GM20000 (cell line): Measurements from ENCODE around the gene TAF11L10.
"Not testable (repeated sequence)": the region's sequence is repeated elsewhere in the genome, so short reads cannot be mapped to it uniquely, and the experiment has no call there.

Experiments used
- DNase-seq: peaks from one replicate; pipeline ENCODE4 v3.0.0; 2012; ENCODE audit warnings: low spot score
- TF ChIP-seq, protein P1 (sequence below): IDR thresholded peaks from 2 replicates; pipeline ENCODE4 v1.5.1; 2012; ENCODE audit warnings: mild to moderate bottlenecking, control low read depth; ENCODE audit errors: extremely low read depth, missing control alignments

The TAF11L10 gene

DNA sequence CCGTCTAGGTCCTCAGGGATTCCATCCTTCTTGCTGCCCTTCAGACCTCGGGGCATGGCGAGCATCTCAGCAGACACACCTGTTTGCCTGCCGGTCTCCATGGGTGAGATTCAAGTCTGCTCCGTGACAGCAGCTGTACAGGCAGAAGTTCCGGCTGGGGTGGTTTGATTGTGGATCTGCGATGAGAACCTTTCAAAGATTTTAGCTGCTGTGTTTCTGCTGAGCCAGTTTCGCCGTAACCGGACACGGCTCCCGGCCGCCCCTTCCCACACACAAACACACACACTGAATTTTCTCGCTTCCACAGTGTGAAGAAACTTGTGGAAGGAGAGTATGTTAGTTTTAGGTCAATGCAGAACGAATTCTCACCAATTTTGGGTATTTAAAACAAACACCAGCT lies at the start of gene TAF11L10:
Gene TAF11L10, minus strand, starts transcription at position 101 of the 400 bp plus-strand sequence.
- not testable (repeated sequence) for DNase-seq

DNA sequence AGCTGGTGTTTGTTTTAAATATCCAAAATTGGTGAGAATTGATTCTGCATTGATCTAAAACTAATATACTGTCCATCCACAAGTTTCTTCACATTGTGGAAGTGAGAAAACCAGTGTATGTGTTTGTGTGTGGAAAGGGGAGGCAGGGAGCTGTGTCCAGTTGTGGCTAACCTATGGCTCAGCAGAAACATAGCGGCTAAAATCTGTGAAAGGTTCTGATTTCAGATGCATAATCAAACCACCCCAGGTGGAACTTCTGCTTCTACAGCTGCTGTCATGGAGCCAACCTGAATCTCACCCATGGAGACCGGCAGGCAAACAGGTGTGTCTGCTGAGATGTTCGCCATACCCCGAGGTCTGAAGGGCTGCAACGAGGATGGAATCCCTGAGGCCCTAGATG lies 36.5 kb upstream of the TAF11L10 start, which contains the start of gene TAF11L14:
Gene TAF11L14, plus strand, starts transcription at position 301 of the 400 bp plus-strand sequence.
- TF ChIP-seq, protein P1, sequence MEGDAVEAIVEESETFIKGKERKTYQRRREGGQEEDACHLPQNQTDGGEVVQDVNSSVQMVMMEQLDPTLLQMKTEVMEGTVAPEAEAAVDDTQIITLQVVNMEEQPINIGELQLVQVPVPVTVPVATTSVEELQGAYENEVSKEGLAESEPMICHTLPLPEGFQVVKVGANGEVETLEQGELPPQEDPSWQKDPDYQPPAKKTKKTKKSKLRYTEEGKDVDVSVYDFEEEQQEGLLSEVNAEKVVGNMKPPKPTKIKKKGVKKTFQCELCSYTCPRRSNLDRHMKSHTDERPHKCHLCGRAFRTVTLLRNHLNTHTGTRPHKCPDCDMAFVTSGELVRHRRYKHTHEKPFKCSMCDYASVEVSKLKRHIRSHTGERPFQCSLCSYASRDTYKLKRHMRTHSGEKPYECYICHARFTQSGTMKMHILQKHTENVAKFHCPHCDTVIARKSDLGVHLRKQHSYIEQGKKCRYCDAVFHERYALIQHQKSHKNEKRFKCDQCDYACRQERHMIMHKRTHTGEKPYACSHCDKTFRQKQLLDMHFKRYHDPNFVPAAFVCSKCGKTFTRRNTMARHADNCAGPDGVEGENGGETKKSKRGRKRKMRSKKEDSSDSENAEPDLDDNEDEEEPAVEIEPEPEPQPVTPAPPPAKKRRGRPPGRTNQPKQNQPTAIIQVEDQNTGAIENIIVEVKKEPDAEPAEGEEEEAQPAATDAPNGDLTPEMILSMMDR = no peak
- no peak for DNase-seq

DNA sequence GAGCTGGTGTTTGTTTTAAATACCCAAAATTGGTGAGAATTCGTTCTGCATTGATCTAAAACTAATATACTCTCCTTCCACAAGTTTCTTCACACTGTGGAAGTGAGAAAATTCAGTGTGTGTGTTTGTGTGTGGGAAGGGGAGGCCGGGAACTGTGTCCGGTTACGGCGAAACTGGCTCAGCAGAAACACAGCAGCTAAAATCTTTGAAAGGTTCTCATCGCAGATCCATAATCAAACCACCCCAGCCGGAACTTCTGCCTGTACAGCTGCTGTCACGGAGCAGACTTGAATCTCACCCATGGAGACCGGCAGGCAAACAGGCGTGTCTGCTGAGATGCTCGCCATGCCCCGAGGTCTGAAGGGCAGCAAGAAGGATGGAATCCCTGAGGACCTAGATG lies 34.2 kb upstream of the TAF11L10 start, which contains the start of gene TAF11L13:
Gene TAF11L13, plus strand, starts transcription at position 301 of the 400 bp plus-strand sequence.
- not testable (repeated sequence) for DNase-seq

DNA sequence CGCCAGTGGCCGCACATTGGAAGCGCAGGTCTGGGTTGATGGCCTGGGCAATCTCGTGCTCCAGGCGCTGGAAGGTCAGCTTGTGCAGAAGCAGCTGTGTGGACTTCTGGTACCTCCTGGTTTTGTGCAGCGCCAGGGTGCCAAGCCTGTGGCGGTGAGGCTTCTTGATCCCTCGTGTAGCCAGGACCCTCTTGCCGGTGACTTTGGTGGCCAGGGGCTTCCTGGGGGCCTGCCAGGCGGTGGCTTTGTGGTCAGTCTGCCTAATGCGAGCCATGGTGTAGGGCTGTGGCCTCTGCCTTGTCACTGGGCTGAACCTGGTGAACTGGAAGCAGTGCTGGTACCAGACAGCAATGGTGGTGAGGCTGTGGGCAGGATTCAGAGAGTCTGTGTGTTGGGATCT lies 28.1 kb upstream of the TAF11L10 start:
- TF ChIP-seq, protein P1 = no peak
- no peak for DNase-seq

DNA sequence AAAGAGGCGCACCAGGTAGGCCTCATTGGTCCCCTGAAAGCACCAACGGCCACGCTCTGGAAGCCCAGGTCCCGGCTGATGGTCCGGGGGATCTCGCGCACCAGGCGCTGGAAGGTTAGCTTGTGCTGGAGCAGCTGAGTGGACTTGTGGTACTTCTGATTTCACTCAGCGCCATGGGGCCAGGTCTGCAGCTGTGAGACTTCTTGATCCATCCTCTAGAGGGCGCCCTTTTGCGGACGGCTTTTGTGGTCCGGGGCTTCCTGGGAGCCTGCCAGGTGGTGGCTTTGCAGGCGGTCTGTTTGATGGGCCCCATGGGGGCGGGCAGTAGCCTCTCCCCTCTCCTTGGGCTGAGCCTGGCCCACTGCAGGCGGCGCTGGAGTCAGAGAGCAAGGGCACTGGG lies 23.0 kb upstream of the TAF11L10 start:
- DNase-seq = no peak
- TF ChIP-seq, protein P1 = no peak

DNA sequence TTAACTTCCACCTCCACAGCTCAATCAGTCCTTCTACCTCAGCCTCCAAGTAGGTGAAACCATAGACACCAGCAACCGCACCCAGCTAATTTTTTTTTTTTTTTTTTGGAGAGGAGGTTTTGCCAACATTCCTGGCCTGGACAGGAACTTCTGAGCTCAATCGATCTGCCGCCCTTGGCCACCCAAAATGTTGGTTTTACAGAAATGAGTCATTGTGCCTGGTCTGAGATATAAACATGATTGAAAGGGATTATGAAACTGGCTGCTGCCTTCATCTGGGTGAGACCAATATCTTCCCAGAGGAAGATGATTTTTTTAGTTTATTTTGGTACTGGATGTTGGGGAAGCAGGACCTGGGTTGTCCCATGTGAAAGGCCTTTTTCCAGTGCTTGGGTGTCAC lies 21.7 kb upstream of the TAF11L10 start:
- DNase-seq = no peak
- TF ChIP-seq, protein P1 = no peak

DNA sequence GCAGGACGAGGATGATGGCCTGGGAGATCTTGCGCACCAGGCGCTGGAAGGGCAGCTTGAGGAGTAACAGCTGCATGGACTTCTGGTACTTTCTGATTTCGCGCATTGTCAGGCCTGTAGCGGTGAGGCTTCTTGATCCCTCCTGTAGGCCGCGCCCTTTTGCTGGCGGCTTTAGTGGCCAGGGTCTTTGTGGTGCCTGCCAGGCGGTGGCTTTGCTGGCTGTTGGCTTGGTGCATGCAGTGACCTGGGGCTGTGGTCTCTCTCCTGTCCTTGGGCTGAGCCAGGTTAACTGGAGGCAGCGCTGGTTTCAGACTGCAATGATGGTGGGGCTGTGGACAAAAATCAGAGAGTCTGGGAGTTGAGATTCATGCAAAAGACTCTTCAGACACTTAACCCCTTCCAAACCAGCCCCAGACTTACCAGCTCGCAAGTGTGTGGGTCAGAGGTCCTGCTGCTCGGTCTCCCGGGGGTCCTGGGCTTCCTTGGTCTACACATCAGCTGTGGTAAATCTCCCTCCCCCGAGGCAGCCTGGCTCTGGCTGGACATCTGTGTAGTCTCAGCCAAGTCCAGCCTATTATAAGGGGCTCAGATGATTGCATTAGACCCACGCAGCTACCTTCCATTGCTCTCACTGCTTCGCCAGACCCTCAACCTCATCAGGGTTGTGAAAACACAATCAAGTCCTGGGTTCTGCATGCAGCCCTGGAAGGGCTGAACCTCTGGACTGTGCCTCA lies 17.4 kb upstream of the TAF11L10 start:
- DNase-seq = no peak
- TF ChIP-seq, protein P1 = no peak

DNA sequence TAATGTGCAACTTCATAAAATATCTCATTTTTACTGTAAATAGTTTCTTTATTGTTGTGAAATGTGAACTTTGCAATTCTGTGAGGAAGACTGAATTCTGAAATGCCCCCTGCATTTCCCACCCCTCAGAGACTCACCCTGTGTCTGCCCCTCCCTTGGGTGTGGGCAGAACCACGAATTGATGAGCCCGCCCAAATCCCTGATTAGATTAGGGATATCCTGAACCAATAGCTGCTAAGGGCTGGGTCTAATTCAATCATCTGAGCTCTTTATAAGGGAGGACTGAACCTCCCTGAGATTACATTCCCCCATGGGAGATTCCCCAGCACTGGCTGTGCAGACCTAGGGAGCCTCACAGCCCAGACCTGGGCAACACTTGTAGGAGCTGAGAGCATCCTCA lies 12.5 kb upstream of the TAF11L10 start, which contains the start of gene TAF11L12:
Gene TAF11L12, plus strand, starts transcription at position 301 of the 400 bp plus-strand sequence.
- not testable (repeated sequence) for DNase-seq

DNA sequence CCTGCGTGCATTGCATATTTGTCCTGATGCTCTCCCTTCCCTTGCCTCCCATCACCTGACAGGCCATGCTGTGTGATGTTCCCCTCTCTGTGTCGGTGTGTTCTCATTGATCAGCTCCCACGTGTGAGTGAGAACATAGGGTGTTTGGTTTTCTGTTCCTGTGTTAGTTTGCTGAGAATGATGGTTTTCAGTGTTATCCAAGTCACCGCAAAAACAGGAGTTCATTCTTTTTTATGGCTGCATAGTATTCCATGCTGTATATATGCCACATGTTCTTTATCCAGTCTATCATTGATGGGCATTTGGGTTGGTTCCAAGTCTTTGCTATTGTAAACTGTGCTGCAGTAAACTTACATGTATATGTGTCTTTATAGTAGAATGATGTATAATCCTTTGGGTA lies 9.8 kb upstream of the TAF11L10 start:
- not testable (repeated sequence) for DNase-seq
